Large intestine (tissue), 3 donors: ENCODE data around the gene GRIP2. TPM values are rescaled to one million over a fixed set of nuclear protein-coding genes. Genes with fewer than 3 reads are reported as not detected.
"Not testable (repeated sequence)": the region's sequence is repeated elsewhere in the genome, so short reads cannot be mapped to it uniquely, and the experiment has no call there.

Source experiments
- DNase-seq, 2 donors: peaks; one replicate each; pipeline versions ENCODE4 v3.0.0 to v3.0.0-alpha.2; 2013
- H3K27ac ChIP-seq: one replicate; pipeline ENCODE4 v1.5.1; 2013; ENCODE audit warnings: low read length
- H3K27me3 ChIP-seq: 2 replicates; pipeline ENCODE4 v1.6.1; 2013; ENCODE audit warnings: low read length; ENCODE audit not compliant: control insufficient read depth, insufficient read depth
- H3K36me3 ChIP-seq: 2 replicates; pipeline ENCODE4 v1.6.1; 2013; ENCODE audit warnings: low read length; ENCODE audit not compliant: control insufficient read depth, insufficient read depth
- H3K4me1 ChIP-seq: one replicate; pipeline ENCODE4 v1.6.1; 2013; ENCODE audit warnings: low read length; ENCODE audit not compliant: control insufficient read depth, insufficient read depth
- H3K4me3 ChIP-seq: one replicate; pipeline ENCODE4 v1.5.1; 2013; ENCODE audit warnings: low read length
- H3K9me3 ChIP-seq: one replicate; pipeline ENCODE4 v1.6.1; 2013; ENCODE audit warnings: mild to moderate bottlenecking, low read depth, low read length, moderate library complexity; ENCODE audit not compliant: control insufficient read depth
- WGBS: methylation state at CpG from one replicate; pipeline ENCODE4 v1.1.5; 2013; ENCODE audit warnings: low lambda C conversion rate; ENCODE audit not compliant: insufficient coverage; 5-methylcytosine and 5-hydroxymethylcytosine counted together
- polyA plus RNA-seq: library from polyadenylated mRNA; unstranded; fragments of 120-200 nt; gene quantifications from one replicate; pipeline ENCODE4 v1.2.1, GENCODE V29; 2013

Gene GRIP2
- polyA plus RNA-seq, 1 donor = 1.1 TPM

GRCh38 chr3:14522129-14522691 lies 17.9 kb downstream of the GRIP2 start:
- H3K9me3 ChIP-seq = no peaks in the 10 kb centered on the region
- H3K27ac ChIP-seq = no peak overlapping the region
- H3K36me3 ChIP-seq = no peaks in the 10 kb centered on the region
- no peak overlapping the region for H3K4me3 ChIP-seq
- no peaks in the 10 kb centered on the region for H3K27me3 ChIP-seq
- WGBS = no CpG with 5 or more reads among the region's 16 CpGs
- DNase-seq = no peak
- H3K4me1 ChIP-seq = no peaks in the 10 kb centered on the region

GRCh38 chr3:14521611-14522010 lies 18.5 kb downstream of the GRIP2 start:
- DNase-seq = no peak
- Histone ChIP-seq H3K9me3 (no peaks in the 10 kb centered on the region), H3K36me3 (no peaks in the 10 kb centered on the region), H3K4me3 (no peak overlapping the region), H3K27ac (no peak overlapping the region), H3K4me1 (no peaks in the 10 kb centered on the region), H3K27me3 (no peaks in the 10 kb centered on the region)
- no CpG with 5 or more reads among the region's 12 CpGs for WGBS

DNA sequence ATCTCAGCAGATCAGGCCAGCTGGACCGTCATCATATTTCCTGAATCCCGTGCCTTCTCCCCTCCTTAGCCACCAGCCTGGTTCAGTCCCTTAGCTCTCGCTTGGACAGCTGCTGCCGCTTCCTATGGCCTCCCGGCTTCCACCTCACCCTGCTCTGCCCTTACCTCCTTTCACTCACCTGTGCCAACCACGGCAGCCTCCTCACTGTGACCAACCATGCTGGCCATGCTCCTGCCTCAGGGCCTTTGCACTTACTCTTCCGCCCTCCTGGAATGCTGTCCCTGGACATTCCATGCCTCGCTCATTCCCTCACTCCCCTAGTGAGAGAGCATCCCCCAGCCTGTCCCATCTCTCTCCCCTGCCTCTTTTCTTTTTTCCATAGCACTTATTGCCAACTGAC lies 19.2 kb downstream of the GRIP2 start:
- Histone ChIP-seq H3K27ac (no peak overlapping the region), H3K9me3 (no peaks in the 10 kb centered on the region), H3K4me3 (no peak overlapping the region), H3K36me3 (no peaks in the 10 kb centered on the region), H3K27me3 (no peaks in the 10 kb centered on the region), H3K4me1 (no peaks in the 10 kb centered on the region)
- WGBS = 100% methylated on average over 3 of the region's 8 CpGs
- no peak for DNase-seq

- no CpG with 5 or more reads among the region's 15 CpGs for WGBS
- Histone ChIP-seq H3K4me1 (no peaks in the 10 kb centered on the region), H3K36me3 (no peaks in the 10 kb centered on the region), H3K27ac (no peak overlapping the region), H3K9me3 (no peaks in the 10 kb centered on the region), H3K4me3 (no peak overlapping the region), H3K27me3 (no peaks in the 10 kb centered on the region)
- no peak for DNase-seq
These were observed 20.0 kb downstream of the GRIP2 start for GRCh38 chr3:14520149-14520548.

DNA sequence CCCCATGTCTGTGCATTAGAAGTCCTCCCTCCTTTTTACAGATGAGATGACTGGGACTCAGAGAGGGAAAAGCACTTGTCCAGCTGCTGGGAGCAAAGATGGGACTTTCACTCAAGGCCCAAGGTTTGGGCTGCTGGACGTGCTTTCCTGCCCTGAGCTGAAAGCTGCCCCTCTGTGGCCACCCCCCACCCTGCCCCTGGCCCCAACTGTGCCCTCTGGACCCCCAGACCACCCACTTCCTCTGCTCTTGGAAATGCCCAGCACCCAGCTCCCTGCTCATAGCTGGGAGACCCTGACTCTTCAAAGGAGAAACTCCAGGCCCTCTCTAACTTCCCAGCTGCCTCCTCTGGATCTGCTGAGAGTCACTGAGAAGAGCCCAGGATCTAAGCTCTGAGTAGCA lies 20.7 kb downstream of the GRIP2 start:
- no CpG with 5 or more reads among the region's 1 CpG for WGBS
- DNase-seq = no peak
- no peak overlapping the region for H3K27ac ChIP-seq
- H3K4me1 ChIP-seq = no peaks in the 10 kb centered on the region
- H3K4me3 ChIP-seq = no peak overlapping the region
- H3K36me3 ChIP-seq = no peaks in the 10 kb centered on the region
- H3K27me3 ChIP-seq = no peaks in the 10 kb centered on the region
- no peaks in the 10 kb centered on the region for H3K9me3 ChIP-seq

- Histone ChIP-seq H3K4me3 (no peak overlapping the region), H3K27me3 (no peaks in the 10 kb centered on the region), H3K36me3 (no peaks in the 10 kb centered on the region), H3K9me3 (no peaks in the 10 kb centered on the region), H3K4me1 (no peaks in the 10 kb centered on the region), H3K27ac (no peak overlapping the region)
- no peak for DNase-seq
- no CpG with 5 or more reads among the region's 11 CpGs for WGBS
These were observed 21.2 kb downstream of the GRIP2 start for GRCh38 chr3:14518893-14519292.

GRCh38 chr3:14518432-14518802 lies 21.7 kb downstream of the GRIP2 start:
- Histone ChIP-seq H3K9me3 (no peaks in the 10 kb centered on the region), H3K4me1 (no peaks in the 10 kb centered on the region), H3K27ac (no peak overlapping the region), H3K36me3 (no peaks in the 10 kb centered on the region), H3K27me3 (no peaks in the 10 kb centered on the region), H3K4me3 (no peak overlapping the region)
- WGBS = no CpG with 5 or more reads among the region's 7 CpGs
- no peak for DNase-seq

- no peaks in the 10 kb centered on the region for H3K4me1 ChIP-seq
- WGBS = no CpG with 5 or more reads among the region's 22 CpGs
- no peak overlapping the region for H3K27ac ChIP-seq
- no peaks in the 10 kb centered on the region for H3K27me3 ChIP-seq
- no peaks in the 10 kb centered on the region for H3K36me3 ChIP-seq
- H3K4me3 ChIP-seq = no peak overlapping the region
- DNase-seq = no peak
- H3K9me3 ChIP-seq = no peaks in the 10 kb centered on the region
These were observed 22.3 kb downstream of the GRIP2 start for GRCh38 chr3:14517601-14518431.

GRCh38 chr3:14516738-14517345 lies 23.3 kb downstream of the GRIP2 start:
- H3K4me3 ChIP-seq = no peak overlapping the region
- WGBS = no CpG with 5 or more reads among the region's 13 CpGs
- H3K36me3 ChIP-seq = no peaks in the 10 kb centered on the region
- DNase-seq = no peak
- no peaks in the 10 kb centered on the region for H3K27me3 ChIP-seq
- no peaks in the 10 kb centered on the region for H3K9me3 ChIP-seq
- H3K27ac ChIP-seq = no peak overlapping the region
- H3K4me1 ChIP-seq = no peaks in the 10 kb centered on the region

GRCh38 chr3:14515526-14515925 lies 24.6 kb downstream of the GRIP2 start:
- not testable (repeated sequence) for DNase-seq, H3K27me3 ChIP-seq, H3K4me3 ChIP-seq, H3K27ac ChIP-seq, H3K9me3 ChIP-seq, H3K4me1 ChIP-seq, H3K36me3 ChIP-seq
- WGBS = no CpG with 5 or more reads among the region's 11 CpGs
